ENCODE measurements around the gene GPR34.

The GPR34 gene

DNA sequence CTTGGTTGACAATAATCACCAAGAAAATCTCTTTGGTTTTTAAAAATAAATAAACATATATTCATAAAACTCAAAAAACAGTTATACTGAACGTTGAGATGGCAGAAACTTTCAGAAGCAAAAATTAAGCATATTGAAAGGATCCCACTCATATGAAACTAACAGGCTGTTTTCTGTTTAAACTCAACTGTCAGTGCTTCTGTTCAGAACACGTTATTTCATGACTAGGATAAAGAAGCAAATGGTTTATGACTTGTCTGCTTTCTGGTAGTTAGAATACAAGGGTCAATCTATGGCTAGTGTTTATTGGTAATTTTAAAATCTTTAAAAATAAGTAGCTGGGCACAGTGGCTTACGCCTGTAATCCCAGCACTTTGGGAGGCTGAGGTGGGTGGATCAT lies 39.4 kb downstream of the GPR34 start:
- no peak for DNase-seq (ENCODE audit: extremely low read depth, insufficient read length)
- H3K27me3 ChIP-seq (replicated peaks; ENCODE audit: control insufficient read depth, insufficient read depth, low read length) = no peaks in the 10 kb centered on the region
- H3K4me3 ChIP-seq (replicated peaks; ENCODE audit: low read depth, low read length) = no peak overlapping the region
- no peaks in the 10 kb centered on the region for H3K36me3 ChIP-seq (ENCODE audit: control insufficient read depth, insufficient read depth, low read length)
- TF ChIP-seq CTCF (IDR thresholded peaks at IDR 0.05; ENCODE audit: insufficient read depth, low read length, poor library complexity, severe bottlenecking) = no peak

- no peak overlapping the region for H3K4me3 ChIP-seq (replicated peaks; ENCODE audit: low read depth, low read length)
- no peak for TF ChIP-seq CTCF (IDR thresholded peaks at IDR 0.05; ENCODE audit: insufficient read depth, low read length, poor library complexity, severe bottlenecking)
- DNase-seq (ENCODE audit: extremely low read depth, insufficient read length) = no peak
- H3K27me3 ChIP-seq (replicated peaks; ENCODE audit: control insufficient read depth, insufficient read depth, low read length) = no peaks in the 10 kb centered on the region
- H3K36me3 ChIP-seq (ENCODE audit: control insufficient read depth, insufficient read depth, low read length) = no peaks in the 10 kb centered on the region
Observed at GRCh38 chrX:41730081-41730480, 41.3 kb downstream of the GPR34 start.

DNA sequence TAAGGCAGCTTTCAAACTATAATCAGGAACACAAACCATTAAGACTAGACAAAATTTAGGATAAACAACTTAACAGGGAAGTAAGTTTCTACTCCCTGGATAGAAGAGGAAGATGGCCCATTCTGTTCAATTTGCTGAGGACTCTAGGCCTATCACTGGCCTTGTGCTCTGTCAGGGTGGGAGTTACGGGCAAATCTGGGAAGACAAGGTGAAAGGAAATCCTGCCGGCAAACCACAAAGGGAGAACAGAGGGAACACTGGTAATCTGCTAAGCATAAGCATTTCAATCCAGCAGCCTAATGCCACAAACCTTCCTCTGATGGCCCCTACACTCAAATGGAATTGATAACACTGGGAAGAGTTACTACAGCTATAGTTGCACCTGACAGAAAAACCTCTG lies 43.5 kb downstream of the GPR34 start:
- no peak for DNase-seq (ENCODE audit: extremely low read depth, insufficient read length)
- H3K36me3 ChIP-seq (ENCODE audit: control insufficient read depth, insufficient read depth, low read length) = no peaks in the 10 kb centered on the region
- TF ChIP-seq CTCF (IDR thresholded peaks at IDR 0.05; ENCODE audit: insufficient read depth, low read length, poor library complexity, severe bottlenecking) = no peak
- no peaks in the 10 kb centered on the region for H3K27me3 ChIP-seq (replicated peaks; ENCODE audit: control insufficient read depth, insufficient read depth, low read length)
- no peak overlapping the region for H3K4me3 ChIP-seq (replicated peaks; ENCODE audit: low read depth, low read length)

DNA sequence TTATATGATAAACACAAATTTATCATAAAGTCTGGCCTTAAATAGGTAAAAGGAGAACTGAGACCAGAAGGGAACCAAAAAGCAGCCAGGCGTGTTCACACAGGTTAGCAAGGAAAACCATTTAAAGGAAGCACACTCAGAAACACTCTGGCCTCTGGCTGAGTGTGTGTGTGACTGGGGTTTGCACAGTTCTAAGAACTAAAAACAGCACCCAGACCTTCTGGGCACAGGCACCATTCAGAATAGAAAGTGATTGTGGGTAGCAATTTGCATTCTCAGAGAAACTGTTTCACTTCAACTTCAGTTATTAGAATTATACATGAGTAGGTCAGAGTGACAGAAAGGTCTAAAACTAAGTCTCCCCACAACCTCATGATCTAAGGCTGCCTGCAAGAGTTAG lies 45.2 kb downstream of the GPR34 start:
- no peaks in the 10 kb centered on the region for H3K36me3 ChIP-seq (ENCODE audit: control insufficient read depth, insufficient read depth, low read length)
- TF ChIP-seq CTCF (IDR thresholded peaks at IDR 0.05; ENCODE audit: insufficient read depth, low read length, poor library complexity, severe bottlenecking) = no peak
- no peaks in the 10 kb centered on the region for H3K27me3 ChIP-seq (replicated peaks; ENCODE audit: control insufficient read depth, insufficient read depth, low read length)
- peak; percentile 69 for DNase-seq (ENCODE audit: extremely low read depth, insufficient read length)
- H3K4me3 ChIP-seq (replicated peaks; ENCODE audit: low read depth, low read length) = no peak overlapping the region

DNA sequence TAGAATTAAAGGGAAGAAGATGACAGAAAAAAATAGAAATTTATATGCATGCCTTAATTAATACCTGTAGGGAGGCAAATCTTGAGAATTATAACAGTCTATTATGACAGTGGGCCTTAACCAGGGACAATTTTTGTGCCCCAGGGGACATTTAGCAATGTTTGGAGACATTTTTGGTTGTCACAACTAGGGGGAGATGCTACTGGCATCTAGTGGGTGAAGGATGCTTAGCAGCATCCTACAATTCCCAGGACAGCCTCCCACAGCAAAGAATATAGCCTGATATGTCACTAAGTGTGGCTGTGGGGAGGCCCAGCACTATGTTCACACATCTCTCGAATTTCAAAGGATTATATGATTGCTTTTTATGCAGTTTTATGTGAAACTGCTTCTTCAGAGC lies 45.8 kb downstream of the GPR34 start:
- Histone ChIP-seq H3K4me3 (replicated peaks; ENCODE audit: low read depth, low read length) (no peak overlapping the region), H3K36me3 (ENCODE audit: control insufficient read depth, insufficient read depth, low read length) (no peaks in the 10 kb centered on the region), H3K27me3 (replicated peaks; ENCODE audit: control insufficient read depth, insufficient read depth, low read length) (no peaks in the 10 kb centered on the region)
- no peak for DNase-seq (ENCODE audit: extremely low read depth, insufficient read length)
- peak; percentile 47 for TF ChIP-seq CTCF (IDR thresholded peaks at IDR 0.05; ENCODE audit: insufficient read depth, low read length, poor library complexity, severe bottlenecking)

- TF ChIP-seq CTCF (IDR thresholded peaks at IDR 0.05; ENCODE audit: insufficient read depth, low read length, poor library complexity, severe bottlenecking) = no peak
- Histone ChIP-seq H3K27me3 (replicated peaks; ENCODE audit: control insufficient read depth, insufficient read depth, low read length) (no peaks in the 10 kb centered on the region), H3K36me3 (ENCODE audit: control insufficient read depth, insufficient read depth, low read length) (no peaks in the 10 kb centered on the region), H3K4me3 (replicated peaks; ENCODE audit: low read depth, low read length) (no peak overlapping the region)
- no peak for DNase-seq (ENCODE audit: extremely low read depth, insufficient read length)
Observed at GRCh38 chrX:41737065-41737464, 48.3 kb downstream of the GPR34 start.
